ENCODE results near the gene APEX1. TPM values are rescaled to one million over a fixed set of nuclear protein-coding genes. Genes with fewer than 3 reads are reported as not detected.

Gene APEX1
- polyA plus RNA-seq, 1 of the 3 experiments (the other 2 are of a cell fraction) = 279 TPM

DNA sequence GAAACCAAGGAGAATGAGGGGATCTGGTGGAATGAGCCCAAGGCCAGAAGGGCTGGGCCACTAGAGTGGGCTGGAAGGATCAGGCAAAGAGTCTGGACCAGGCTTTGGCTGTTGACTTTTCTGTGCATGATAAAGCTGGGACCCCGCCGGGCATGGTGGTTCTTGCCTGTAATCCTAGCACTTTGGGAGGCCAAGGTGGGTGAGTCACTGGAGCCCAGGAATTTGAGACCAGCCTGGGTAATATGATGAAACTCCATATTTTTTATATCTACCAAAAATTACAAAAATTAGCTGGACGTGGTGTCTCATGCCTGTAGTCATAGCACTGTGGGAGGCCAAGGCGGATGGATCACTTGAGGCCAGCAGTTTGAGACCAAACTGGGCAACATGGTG lies 18.7 kb upstream of the APEX1 start:
- Histone ChIP-seq H3K79me2 (ENCODE audit: insufficient read depth) (no peaks in the 10 kb centered on the region), H4K20me1 (ENCODE audit: insufficient read depth) (no peaks in the 10 kb centered on the region), H3K9me2 (no peaks in the 10 kb centered on the region), H3K9me3 (no peaks in the 10 kb centered on the region), H3K27me3 (ENCODE audit: insufficient read depth) (no peaks in the 10 kb centered on the region; the same call in 1 of the 2 replicates), H3K27ac (ENCODE audit: low read depth in 2 of 2, low read length in 1 of 2) (no peak overlapping the region), H3K4me1 (ENCODE audit: control insufficient read depth in 1 of 2, insufficient read depth in 2 of 2, low read depth in 1 of 2, low read length in 1 of 2) (no peaks in the 10 kb centered on the region), H3F3A (replicated peaks; ENCODE audit: insufficient read depth) (no peaks in the 10 kb centered on the region), H3K4me2 (no peak overlapping the region), H3K4me3 (ENCODE audit: low read depth in 2 of 2, low read length in 1 of 2) (no peak overlapping the region), H2AFZ (ENCODE audit: low read depth) (no peak overlapping the region), H3K36me3 (replicated peaks in 1 of 2; ENCODE audit: control insufficient read depth in 1 of 2, insufficient read depth in 2 of 2, low read length in 1 of 2) (no peaks in the 10 kb centered on the region), H3K9ac (no peak overlapping the region)
- no peak for DNase-seq
- TF ChIP-seq ELF1 (IDR thresholded peaks at IDR 0.05) = no peak
- TF ChIP-seq FOSL2 (IDR thresholded peaks at IDR 0.05; ENCODE audit: borderline replicate concordance, low read depth) = peak; percentile 10; the same call in 1 of the 2 replicates
- CTCF ChIA-PET = interaction anchor here (0.7 to 1.8 kb wide), 2 partner anchors 21 to 178 kb away, joined by 3 to 8 read pairs; no protein-coding TSS in a partner anchor
- POLR2A ChIA-PET = no interaction called here
- 76% methylated on average over 4 of the region's 4 CpGs for WGBS (ENCODE audit: low lambda C conversion rate)

DNA sequence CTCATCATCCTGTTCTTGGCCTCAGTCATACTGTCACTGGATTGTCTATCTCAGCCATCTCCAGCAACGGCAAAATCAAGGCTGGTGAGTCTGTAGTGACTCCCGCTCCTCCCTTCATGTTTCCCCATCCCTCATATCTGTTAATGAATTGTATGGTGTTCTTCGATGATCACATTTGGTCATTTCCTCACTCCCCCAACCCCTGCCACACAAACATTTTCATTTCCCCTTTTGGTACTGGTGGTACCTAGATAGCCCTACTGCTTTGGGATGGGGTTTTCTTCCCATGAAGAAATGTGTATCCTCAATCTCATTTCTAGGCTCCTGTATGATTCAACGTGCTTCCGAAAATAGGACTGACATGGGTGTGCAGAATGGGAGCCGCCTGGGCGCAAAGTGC lies 16.4 kb upstream of the APEX1 start:
- H4K20me1 ChIP-seq (ENCODE audit: insufficient read depth) = no peaks in the 10 kb centered on the region
- no peaks in the 10 kb centered on the region; the same call in 1 of the 2 replicates for H3K27me3 ChIP-seq (ENCODE audit: insufficient read depth)
- H3F3A ChIP-seq (replicated peaks; ENCODE audit: insufficient read depth) = no peaks in the 10 kb centered on the region
- no peaks in the 10 kb centered on the region for H3K9me3 ChIP-seq
- H2AFZ ChIP-seq (ENCODE audit: low read depth) = no peak overlapping the region
- no peak overlapping the region for H3K9ac ChIP-seq
- no peaks in the 10 kb centered on the region for H3K9me2 ChIP-seq
- H3K36me3 ChIP-seq (replicated peaks in 1 of 2; ENCODE audit: control insufficient read depth in 1 of 2, insufficient read depth in 2 of 2, low read length in 1 of 2) = no peaks in the 10 kb centered on the region
- TF ChIP-seq SMC3 (IDR thresholded peaks at IDR 0.05; ENCODE audit: low read depth, low read length) (no peak), EZH2phosphoT487 (IDR thresholded peaks at IDR 0.05; ENCODE audit: borderline replicate concordance, low read depth) (no peak), NFIC (IDR thresholded peaks at IDR 0.05; ENCODE audit: borderline replicate concordance) (no peak), MXI1 (IDR thresholded peaks at IDR 0.05; ENCODE audit: low read depth, low read length) (no peak), MEF2A (IDR thresholded peaks at IDR 0.05; ENCODE audit: borderline replicate concordance, low read depth) (no peak), RFX5 (IDR thresholded peaks at IDR 0.05; ENCODE audit: low read length) (no peak), RAD21 (IDR thresholded peaks at IDR 0.05; ENCODE audit: low read length) (no peak), ELF1 (IDR thresholded peaks at IDR 0.05) (no peak), CHD2 (IDR thresholded peaks at IDR 0.05; ENCODE audit: low read length, partially characterized antibody) (no peak), EP300 (IDR thresholded peaks at IDR 0.05; ENCODE audit: borderline replicate concordance in 1 of 2, low read depth in 1 of 2, low read length in 1 of 2) (no peak), JUND (IDR thresholded peaks at IDR 0.05) (no peak), SIN3A (IDR thresholded peaks at IDR 0.05; ENCODE audit: borderline replicate concordance, low read depth, low read length) (no peak)
- TF ChIP-seq, protein P1, sequence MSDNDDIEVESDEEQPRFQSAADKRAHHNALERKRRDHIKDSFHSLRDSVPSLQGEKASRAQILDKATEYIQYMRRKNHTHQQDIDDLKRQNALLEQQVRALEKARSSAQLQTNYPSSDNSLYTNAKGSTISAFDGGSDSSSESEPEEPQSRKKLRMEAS (IDR thresholded peaks at IDR 0.05; ENCODE audit: low read depth) = no peak
- TF ChIP-seq, protein P2, sequence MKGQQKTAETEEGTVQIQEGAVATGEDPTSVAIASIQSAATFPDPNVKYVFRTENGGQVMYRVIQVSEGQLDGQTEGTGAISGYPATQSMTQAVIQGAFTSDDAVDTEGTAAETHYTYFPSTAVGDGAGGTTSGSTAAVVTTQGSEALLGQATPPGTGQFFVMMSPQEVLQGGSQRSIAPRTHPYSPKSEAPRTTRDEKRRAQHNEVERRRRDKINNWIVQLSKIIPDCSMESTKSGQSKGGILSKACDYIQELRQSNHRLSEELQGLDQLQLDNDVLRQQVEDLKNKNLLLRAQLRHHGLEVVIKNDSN (IDR thresholded peaks at IDR 0.05; ENCODE audit: borderline replicate concordance, low read depth) = no peak
- TF ChIP-seq, protein P3, sequence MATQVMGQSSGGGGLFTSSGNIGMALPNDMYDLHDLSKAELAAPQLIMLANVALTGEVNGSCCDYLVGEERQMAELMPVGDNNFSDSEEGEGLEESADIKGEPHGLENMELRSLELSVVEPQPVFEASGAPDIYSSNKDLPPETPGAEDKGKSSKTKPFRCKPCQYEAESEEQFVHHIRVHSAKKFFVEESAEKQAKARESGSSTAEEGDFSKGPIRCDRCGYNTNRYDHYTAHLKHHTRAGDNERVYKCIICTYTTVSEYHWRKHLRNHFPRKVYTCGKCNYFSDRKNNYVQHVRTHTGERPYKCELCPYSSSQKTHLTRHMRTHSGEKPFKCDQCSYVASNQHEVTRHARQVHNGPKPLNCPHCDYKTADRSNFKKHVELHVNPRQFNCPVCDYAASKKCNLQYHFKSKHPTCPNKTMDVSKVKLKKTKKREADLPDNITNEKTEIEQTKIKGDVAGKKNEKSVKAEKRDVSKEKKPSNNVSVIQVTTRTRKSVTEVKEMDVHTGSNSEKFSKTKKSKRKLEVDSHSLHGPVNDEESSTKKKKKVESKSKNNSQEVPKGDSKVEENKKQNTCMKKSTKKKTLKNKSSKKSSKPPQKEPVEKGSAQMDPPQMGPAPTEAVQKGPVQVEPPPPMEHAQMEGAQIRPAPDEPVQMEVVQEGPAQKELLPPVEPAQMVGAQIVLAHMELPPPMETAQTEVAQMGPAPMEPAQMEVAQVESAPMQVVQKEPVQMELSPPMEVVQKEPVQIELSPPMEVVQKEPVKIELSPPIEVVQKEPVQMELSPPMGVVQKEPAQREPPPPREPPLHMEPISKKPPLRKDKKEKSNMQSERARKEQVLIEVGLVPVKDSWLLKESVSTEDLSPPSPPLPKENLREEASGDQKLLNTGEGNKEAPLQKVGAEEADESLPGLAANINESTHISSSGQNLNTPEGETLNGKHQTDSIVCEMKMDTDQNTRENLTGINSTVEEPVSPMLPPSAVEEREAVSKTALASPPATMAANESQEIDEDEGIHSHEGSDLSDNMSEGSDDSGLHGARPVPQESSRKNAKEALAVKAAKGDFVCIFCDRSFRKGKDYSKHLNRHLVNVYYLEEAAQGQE (IDR thresholded peaks at IDR 0.05; ENCODE audit: low read depth, low read length) = no peak
- TF ChIP-seq, protein P4, sequence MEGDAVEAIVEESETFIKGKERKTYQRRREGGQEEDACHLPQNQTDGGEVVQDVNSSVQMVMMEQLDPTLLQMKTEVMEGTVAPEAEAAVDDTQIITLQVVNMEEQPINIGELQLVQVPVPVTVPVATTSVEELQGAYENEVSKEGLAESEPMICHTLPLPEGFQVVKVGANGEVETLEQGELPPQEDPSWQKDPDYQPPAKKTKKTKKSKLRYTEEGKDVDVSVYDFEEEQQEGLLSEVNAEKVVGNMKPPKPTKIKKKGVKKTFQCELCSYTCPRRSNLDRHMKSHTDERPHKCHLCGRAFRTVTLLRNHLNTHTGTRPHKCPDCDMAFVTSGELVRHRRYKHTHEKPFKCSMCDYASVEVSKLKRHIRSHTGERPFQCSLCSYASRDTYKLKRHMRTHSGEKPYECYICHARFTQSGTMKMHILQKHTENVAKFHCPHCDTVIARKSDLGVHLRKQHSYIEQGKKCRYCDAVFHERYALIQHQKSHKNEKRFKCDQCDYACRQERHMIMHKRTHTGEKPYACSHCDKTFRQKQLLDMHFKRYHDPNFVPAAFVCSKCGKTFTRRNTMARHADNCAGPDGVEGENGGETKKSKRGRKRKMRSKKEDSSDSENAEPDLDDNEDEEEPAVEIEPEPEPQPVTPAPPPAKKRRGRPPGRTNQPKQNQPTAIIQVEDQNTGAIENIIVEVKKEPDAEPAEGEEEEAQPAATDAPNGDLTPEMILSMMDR (IDR thresholded peaks at IDR 0.05) = no peak
- no peaks in the 10 kb centered on the region for H3K79me2 ChIP-seq (ENCODE audit: insufficient read depth)
- WGBS (ENCODE audit: low lambda C conversion rate) = 49% methylated on average over 7 of the region's 7 CpGs
- no peak overlapping the region for H3K4me2 ChIP-seq
- ChIA-PET CTCF (no interaction called here), POLR2A (no interaction called here)
- H3K4me1 ChIP-seq (ENCODE audit: control insufficient read depth in 1 of 2, insufficient read depth in 2 of 2, low read depth in 1 of 2, low read length in 1 of 2) = no peaks in the 10 kb centered on the region
- H3K4me3 ChIP-seq (ENCODE audit: low read depth in 2 of 2, low read length in 1 of 2) = no peak overlapping the region
- H3K27ac ChIP-seq (ENCODE audit: low read depth in 2 of 2, low read length in 1 of 2) = no peak overlapping the region
- DNase-seq = no peak

Measured in SK-N-SH (cell line).